Stimulated activated CD8-positive, alpha-beta memory T cell treated with anti-CD3 and anti-CD28 coated beads, Interleukin-15, amount 100 ng/mL, for 1 hour (primary cell): ENCODE results near the gene PPP1R13B.
"Not testable (repeated sequence)": the region's sequence is repeated elsewhere in the genome, so short reads cannot be mapped to it uniquely, and the experiment has no call there.

Experiments
- DNase-seq: peaks from one replicate; pipeline ENCODE4 v3.0.0-alpha.2; 2020; ENCODE audit warnings: low read depth

PPP1R13B gene

GRCh38 chr14:103847451-103848174, at the start of gene PPP1R13B:
TSS of gene PPP1R13B (minus strand) at chr14:103847575. CDS start at chr14:103847307, 268 bp downstream.
- DNase-seq = peak; percentile 87

DNA sequence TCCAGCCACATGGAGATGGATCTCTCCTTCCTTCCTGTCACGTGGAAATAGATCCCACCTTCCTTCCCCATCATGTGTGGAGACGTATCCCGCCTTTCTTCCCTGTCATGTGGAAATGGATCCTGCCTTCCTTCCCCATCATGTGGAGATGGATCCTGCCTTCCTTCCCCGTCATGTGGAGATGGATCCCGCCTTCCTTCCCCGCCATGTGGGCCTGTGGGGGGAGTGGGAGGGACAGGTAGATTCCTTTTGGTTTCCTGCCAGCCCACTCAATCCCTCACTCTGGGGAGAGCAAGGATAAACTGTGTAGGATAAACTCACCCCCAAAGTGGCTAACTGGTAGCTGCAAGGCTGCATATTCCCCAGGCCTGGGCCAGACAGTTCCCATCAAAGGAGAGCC, 49.2 kb upstream of the PPP1R13B start:
- DNase-seq = no peak

DNA sequence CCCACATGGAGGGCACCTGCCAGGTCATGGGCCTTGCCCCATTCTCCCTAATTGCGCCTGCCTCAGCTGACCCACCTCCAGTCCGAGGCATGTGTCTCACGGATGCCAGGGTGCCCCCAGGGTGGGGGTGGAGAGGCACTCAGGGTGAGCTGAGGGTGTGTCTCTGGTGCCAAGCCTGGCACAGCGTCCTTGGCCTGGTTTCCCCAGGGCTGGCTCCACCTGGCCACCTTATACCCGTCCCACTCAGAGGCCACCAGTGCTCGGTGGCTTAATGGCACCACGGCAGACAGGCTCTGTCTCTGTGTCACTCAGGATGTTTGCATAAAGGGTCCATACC, 47.3 kb upstream of the PPP1R13B start:
- no peak for DNase-seq

DNA sequence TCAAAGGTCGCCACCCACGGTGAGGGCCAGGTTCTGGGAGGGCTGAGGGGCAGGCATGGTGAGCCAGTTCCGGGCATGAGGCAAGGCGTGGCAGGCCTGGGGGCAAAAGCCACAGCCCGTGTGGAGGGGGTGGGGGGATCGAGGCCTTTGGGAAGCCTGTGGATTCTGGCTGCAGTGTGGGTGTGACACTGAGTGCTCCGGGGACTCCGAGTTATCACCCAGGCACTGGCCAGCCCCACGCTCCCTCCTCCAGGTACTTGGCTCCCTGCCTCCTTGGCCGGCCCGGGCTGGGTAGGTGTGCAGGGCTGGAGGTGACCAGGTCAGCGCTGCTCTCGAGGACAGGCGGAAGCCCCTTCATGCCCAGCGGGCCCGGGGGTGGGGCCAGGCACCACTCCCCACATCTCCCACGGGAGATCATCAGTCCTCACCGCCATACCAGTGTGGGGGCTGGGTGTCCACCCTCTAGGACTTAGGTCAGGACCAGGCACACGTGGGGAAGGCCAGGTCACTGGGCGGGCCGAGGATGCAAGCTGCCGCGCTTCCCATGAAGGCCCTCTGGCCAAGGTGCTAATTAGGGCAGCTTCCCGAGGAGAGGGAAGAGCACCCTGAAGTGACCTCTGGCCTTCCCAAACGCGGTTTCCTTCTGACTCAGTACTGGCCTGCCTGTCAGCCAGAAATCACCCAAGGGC, 46.8 kb upstream of the PPP1R13B start:
- DNase-seq = no peak

- DNase-seq = no peak
Measured at GRCh38 chr14:103892247-103892646, 44.9 kb upstream of the PPP1R13B start.

- no peak for DNase-seq
Measured at GRCh38 chr14:103891667-103892215, 44.4 kb upstream of the PPP1R13B start.

GRCh38 chr14:103890821-103891666, 43.7 kb upstream of the PPP1R13B start:
- no peak for DNase-seq

DNA sequence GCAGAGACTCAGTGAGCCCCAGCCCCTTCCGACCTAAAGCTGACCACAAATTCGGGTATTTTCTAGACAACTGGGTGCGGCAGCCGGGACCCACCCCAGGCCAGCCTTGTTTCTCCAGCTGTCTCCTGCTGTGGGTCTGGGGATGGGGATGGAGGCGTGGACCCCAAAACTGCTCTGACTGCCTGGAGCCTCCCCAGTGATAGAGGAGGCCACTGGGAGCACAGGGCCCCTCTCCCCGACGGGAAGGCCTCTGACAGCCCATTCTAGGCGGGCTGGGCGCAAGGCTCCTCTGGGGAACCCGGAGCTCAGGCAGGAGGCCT, 42.6 kb upstream of the PPP1R13B start:
- no peak for DNase-seq

DNA sequence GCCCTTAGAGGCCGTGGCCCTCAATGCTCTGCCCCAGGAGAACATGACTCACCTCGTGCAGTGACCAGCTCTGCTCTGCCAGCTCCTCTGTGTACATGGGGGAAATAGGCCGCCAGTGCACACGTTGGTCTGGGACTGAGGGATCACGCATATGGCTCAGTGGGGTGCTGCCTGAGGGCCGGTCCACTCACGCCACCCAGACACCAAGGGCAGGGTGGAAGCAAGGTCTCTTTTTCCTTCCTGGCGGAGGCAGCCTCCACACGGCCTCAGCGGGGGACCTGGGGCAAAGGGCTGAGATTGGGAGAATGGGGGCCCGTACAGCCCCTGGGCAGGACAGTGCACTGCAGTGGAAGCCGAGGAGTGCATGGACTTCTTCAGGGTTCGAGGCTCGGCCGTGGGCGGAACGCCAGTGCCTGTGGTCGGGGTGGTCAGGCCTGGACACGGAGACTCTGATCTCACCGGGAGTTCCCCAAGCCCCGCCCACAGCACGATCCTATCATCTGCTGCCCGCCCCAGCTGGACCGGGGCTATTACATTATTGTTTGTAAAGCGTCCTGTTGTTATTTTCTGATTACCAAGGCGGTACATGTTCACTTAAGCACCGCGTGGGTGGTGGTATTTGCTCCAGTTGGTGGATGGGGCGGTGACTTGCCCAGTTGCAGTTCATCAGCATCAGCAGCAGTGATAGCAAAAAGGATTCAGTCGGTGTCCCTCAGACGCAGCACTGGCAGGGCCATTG, 42.1 kb upstream of the PPP1R13B start:
- no peak for DNase-seq

- DNase-seq = not testable (repeated sequence)
Measured at GRCh38 chr14:103889002-103889312, 41.6 kb upstream of the PPP1R13B start.

DNA sequence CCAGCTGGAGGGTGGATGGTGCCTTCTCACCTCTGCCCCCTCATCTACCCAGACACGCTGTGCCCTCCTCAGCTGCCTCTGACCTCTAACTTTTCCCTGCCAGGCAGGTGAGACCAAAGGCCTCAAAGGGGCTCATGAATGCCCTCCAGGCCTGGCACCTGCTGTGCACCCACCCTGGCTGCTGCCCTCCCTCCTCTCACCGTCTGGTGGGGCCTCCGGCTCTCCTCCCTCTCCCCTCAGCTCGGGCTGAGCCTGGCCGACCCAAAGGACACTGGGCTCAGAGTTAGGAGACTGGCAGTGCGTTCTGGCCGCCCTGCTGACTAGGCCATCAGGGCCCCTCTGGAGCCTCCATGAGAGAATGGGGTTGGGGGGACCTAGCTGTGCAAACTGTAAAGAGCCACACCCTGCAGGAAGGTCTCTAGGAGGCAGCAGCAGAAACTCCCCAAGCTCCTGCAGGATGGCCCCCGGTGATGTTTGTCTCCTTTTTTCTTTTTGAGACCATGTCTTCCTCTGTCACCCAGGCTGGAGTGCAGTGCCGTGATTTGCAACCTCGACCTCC, 40.3 kb upstream of the PPP1R13B start:
- DNase-seq = no peak

GRCh38 chr14:103887170-103887501, 39.8 kb upstream of the PPP1R13B start:
- DNase-seq = no peak

- no peak for DNase-seq
Measured at GRCh38 chr14:103886304-103887169, 39.2 kb upstream of the PPP1R13B start.

- no peak for DNase-seq
Measured at GRCh38 chr14:103885509-103885932, 38.1 kb upstream of the PPP1R13B start.

GRCh38 chr14:103884854-103885253, 37.5 kb upstream of the PPP1R13B start:
- DNase-seq = no peak

- no peak for DNase-seq
Measured at GRCh38 chr14:103883263-103883523, 35.8 kb upstream of the PPP1R13B start.

DNA sequence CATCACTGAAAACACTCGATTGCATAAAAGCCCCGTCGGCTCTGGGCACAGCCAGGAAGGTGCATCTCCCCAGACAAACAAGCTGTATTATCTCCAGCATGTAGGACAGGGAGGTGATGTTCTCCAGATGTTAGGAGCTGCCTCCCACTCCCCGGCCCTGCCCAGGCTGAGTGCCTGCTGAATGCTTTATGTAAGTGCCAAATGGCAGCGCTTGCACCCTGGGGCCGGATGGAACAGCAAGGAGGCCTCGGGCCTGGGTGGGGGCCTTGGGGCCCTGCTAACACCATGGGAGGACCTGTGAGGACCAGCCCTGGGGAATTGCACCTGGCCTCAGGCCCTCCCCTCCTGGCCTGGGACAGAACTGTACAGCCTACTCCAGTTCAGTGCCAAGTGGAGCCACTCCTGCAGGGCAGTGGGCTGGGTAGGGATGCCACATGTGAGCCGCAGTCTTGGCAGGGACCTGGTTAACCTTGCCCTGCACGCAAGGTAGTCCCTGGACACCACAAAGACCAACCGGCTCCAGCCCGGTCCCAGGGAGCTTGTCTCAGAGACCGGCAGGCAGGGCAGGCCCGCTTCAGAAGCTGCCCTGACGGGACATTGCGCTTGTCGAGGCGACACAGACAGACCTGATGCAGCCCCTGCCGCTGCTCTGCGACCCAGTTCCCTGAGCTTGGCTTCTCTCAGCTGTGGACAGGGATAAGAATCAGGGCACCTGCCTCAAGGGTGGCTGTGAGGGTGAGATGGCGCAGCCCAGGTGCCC, 35.3 kb upstream of the PPP1R13B start:
- no peak for DNase-seq

DNA sequence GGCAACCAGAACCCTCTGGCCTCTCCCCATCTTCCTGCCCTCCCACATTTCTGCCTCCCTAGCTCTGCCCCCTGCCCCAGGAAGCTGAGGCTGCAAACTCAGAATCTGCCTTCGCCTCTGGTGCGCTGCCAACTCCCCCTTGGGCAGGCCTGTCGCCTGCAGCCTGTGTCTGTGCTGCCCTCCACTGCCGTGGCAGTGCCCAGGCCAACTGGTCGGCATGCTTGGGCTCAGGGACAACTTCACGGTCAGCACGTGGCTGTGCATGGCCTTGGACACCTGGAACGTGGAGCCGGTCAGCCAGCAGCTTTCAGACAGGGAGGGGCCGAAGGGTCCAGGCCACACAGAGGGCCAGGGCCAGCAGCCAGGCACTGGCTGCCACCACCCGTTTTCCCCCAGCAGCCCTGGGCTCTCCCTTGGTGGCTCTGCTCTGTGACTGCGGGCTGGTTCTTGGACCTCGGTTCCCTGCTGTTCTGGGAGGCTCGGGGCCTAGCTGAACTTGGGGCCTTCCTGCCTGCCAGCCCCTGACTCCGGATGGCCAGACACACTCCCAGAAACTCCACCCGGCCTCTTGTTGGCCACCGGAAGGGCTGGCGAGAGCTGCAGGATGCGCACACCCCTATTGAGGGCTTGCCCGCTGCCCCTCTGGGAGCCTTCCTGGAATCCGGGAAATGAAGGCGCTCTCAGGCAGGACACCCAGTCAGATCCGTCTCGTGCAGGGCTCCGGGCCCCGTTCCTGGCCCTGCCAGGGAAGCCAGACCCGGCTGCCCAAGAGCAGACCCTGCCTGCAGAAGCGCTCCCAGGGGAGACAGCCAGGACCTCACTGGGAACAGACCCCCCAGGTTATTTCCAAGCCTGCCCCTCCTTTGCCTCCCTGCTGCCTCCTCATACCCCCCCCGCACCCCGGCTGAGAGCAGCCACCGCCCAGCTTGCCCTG, 34.2 kb upstream of the PPP1R13B start:
- DNase-seq = no peak
